Measurements from ENCODE around the gene WDR5B. TPM values are rescaled to one million over a fixed set of nuclear protein-coding genes. Genes with fewer than 3 reads are reported as not detected.
"Not testable (repeated sequence)": the region's sequence is repeated elsewhere in the genome, so short reads cannot be mapped to it uniquely, and the experiment has no call there.

Gene WDR5B
- total RNA-seq, 2 experiments from 2014 or later, result 4.5 to 5.1 TPM

- H3K36me3 Mint-ChIP-seq (ENCODE audit: low read depth), result peaks cover 37% of the 10 kb centered on the region
- ChIA-PET POLR2A (no interaction called here), CTCF (interaction anchor here (1.0 to 5.8 kb wide), 3 partner anchors 17 to 289 kb away, joined by 3 to 53 read pairs (median 3); partner anchors contain the start of gene PARP14)
- DNase-seq, result no peak
- H3K4me1 Mint-ChIP-seq (ENCODE audit: low read depth), result peaks cover 43% of the 10 kb centered on the region
- no peak overlapping the region for H3K27ac Mint-ChIP-seq
- no peaks in the 10 kb centered on the region for H3K27me3 Mint-ChIP-seq (ENCODE audit: low read depth)
- no peak overlapping the region for H3K4me3 Mint-ChIP-seq
- ATAC-seq, result no peak
- H3K9me3 Mint-ChIP-seq (ENCODE audit: insufficient read depth), result no peaks in the 10 kb centered on the region
These were observed 25.2 kb downstream of the WDR5B start for GRCh38 chr3:122390665-122391064.

- peaks cover 36% of the 10 kb centered on the region for H3K36me3 Mint-ChIP-seq (ENCODE audit: low read depth)
- DNase-seq, result no peak
- H3K4me3 Mint-ChIP-seq, result no peak overlapping the region
- ChIA-PET POLR2A (no interaction called here), CTCF (interaction anchor here (0.8 to 5.8 kb wide), 3 partner anchors 18 to 843 kb away, joined by 3 to 53 read pairs (median 3); partner anchors contain the start of gene PARP14)
- H3K9me3 Mint-ChIP-seq (ENCODE audit: insufficient read depth), result no peaks in the 10 kb centered on the region
- no peaks in the 10 kb centered on the region for H3K27me3 Mint-ChIP-seq (ENCODE audit: low read depth)
- ATAC-seq, result no peak
- H3K27ac Mint-ChIP-seq, result no peak overlapping the region
- H3K4me1 Mint-ChIP-seq (ENCODE audit: low read depth), result peaks cover 39% of the 10 kb centered on the region
These were observed 26.0 kb downstream of the WDR5B start for GRCh38 chr3:122389892-122390291.

GRCh38 chr3:122389197-122389596 is 26.7 kb downstream of the WDR5B start:
- peaks cover 32% of the 10 kb centered on the region for H3K36me3 Mint-ChIP-seq (ENCODE audit: low read depth)

GRCh38 chr3:122387709-122388108 is 28.2 kb downstream of the WDR5B start:
- DNase-seq (no peak), ATAC-seq (no peak)
- Mint-ChIP-seq H3K4me3 (no peak overlapping the region), H3K4me1 (ENCODE audit: low read depth) (peaks cover 33% of the 10 kb centered on the region), H3K9me3 (ENCODE audit: insufficient read depth) (no peaks in the 10 kb centered on the region), H3K27me3 (ENCODE audit: low read depth) (no peaks in the 10 kb centered on the region), H3K27ac (no peak overlapping the region), H3K36me3 (ENCODE audit: low read depth) (peaks cover 25% of the 10 kb centered on the region)
- ChIA-PET CTCF (no interaction called here), POLR2A (no interaction called here)

More at GRCh38 chr3:122389197-122389596, 26.7 kb downstream of the WDR5B start:
- no peak overlapping the region for H3K4me3 Mint-ChIP-seq
- no peak overlapping the region for H3K27ac Mint-ChIP-seq
- CTCF ChIA-PET, result interaction anchor here (0.7 to 5.8 kb wide), 8 partner anchors 13 to 843 kb away, joined by 3 to 53 read pairs (median 3); partner anchors contain the start of gene PARP14
- H3K9me3 Mint-ChIP-seq (ENCODE audit: insufficient read depth), result no peaks in the 10 kb centered on the region
- ATAC-seq (no peak), DNase-seq (no peak)
- H3K27me3 Mint-ChIP-seq (ENCODE audit: low read depth), result no peaks in the 10 kb centered on the region
- POLR2A ChIA-PET, result no interaction called here
- peaks cover 36% of the 10 kb centered on the region for H3K4me1 Mint-ChIP-seq (ENCODE audit: low read depth)

GRCh38 chr3:122383771-122384697 is 31.8 kb downstream of the WDR5B start, which contains the start of gene FAM162A:
Gene FAM162A (plus strand): TSS chr3:122384182. CDS start chr3:122384266, 84 bp downstream.
- H3K9me3 Mint-ChIP-seq (ENCODE audit: insufficient read depth), result no peaks in the 10 kb centered on the region
- POLR2A ChIA-PET, result interaction anchor here (0.9 to 3.7 kb wide), 10 partner anchors 9 to 838 kb away, joined by 3 to 33 read pairs (median 4); partner anchors contain the start of genes PARP14, POLQ and WDR5B
- ATAC-seq (peak; percentile 98), DNase-seq (peak; percentile 96)
- H3K27me3 Mint-ChIP-seq (ENCODE audit: low read depth), result no peaks in the 10 kb centered on the region
- peak within 1 kb of the TSS; percentile 91 for H3K27ac Mint-ChIP-seq
- CTCF ChIA-PET, result interaction anchor here (0.6 to 4.6 kb wide), 40 partner anchors 9 to 838 kb away, joined by 3 to 50 read pairs (median 4); partner anchors contain the start of genes DTX3L, PARP14, PARP9 and POLQ
- peaks cover 25% of the 10 kb centered on the region for H3K36me3 Mint-ChIP-seq (ENCODE audit: low read depth)
- H3K4me3 Mint-ChIP-seq, result peak within 1 kb of the TSS; percentile 90
- H3K4me1 Mint-ChIP-seq (ENCODE audit: low read depth), result peaks cover 58% of the 10 kb centered on the region

GRCh38 chr3:122382888-122383666 is 32.8 kb downstream of the WDR5B start, which contains the start of gene MIX23:
Gene MIX23 (minus strand): TSS chr3:122383231. CDS start chr3:122383224, 7 bp downstream.
- peaks cover 61% of the 10 kb centered on the region for H3K4me1 Mint-ChIP-seq (ENCODE audit: low read depth)
- CTCF ChIA-PET, result interaction anchor here (0.9 to 4.6 kb wide), 6 partner anchors 10 to 181 kb away, joined by 3 to 50 read pairs (median 4); partner anchors contain the start of genes DTX3L, PARP9 and WDR5B
- POLR2A ChIA-PET, result interaction anchor here (0.6 to 3.7 kb wide), 6 partner anchors 11 to 837 kb away, joined by 3 to 33 read pairs (median 4); partner anchors contain the start of genes POLQ and WDR5B
- no peaks in the 10 kb centered on the region for H3K9me3 Mint-ChIP-seq (ENCODE audit: insufficient read depth)
- ATAC-seq (peak; percentile 59), DNase-seq (peak; percentile 90)
- H3K27me3 Mint-ChIP-seq (ENCODE audit: low read depth), result no peaks in the 10 kb centered on the region
- peaks cover 24% of the 10 kb centered on the region for H3K36me3 Mint-ChIP-seq (ENCODE audit: low read depth)
- peak within 1 kb of the TSS; percentile 91 for H3K27ac Mint-ChIP-seq
- peak within 1 kb of the TSS; percentile 90 for H3K4me3 Mint-ChIP-seq

- no peak for ATAC-seq
- Mint-ChIP-seq H3K27me3 (ENCODE audit: low read depth) (no peaks in the 10 kb centered on the region), H3K4me1 (ENCODE audit: low read depth) (peaks cover 39% of the 10 kb centered on the region), H3K27ac (no peak overlapping the region), H3K4me3 (no peak overlapping the region), H3K9me3 (ENCODE audit: insufficient read depth) (no peaks in the 10 kb centered on the region), H3K36me3 (ENCODE audit: low read depth) (peaks cover 16% of the 10 kb centered on the region)
- DNase-seq, result no peak
- ChIA-PET CTCF (interaction anchor here (0.5 kb wide), 1 partner anchor 556 kb away, joined by 3 read pairs; no protein-coding TSS in a partner anchor), POLR2A (no interaction called here)
These were observed 37.9 kb downstream of the WDR5B start for GRCh38 chr3:122377975-122378374.

- Mint-ChIP-seq H3K27me3 (ENCODE audit: low read depth) (no peaks in the 10 kb centered on the region), H3K27ac (no peak overlapping the region), H3K4me1 (ENCODE audit: low read depth) (peaks cover 12% of the 10 kb centered on the region), H3K4me3 (no peak overlapping the region), H3K9me3 (ENCODE audit: insufficient read depth) (no peaks in the 10 kb centered on the region), H3K36me3 (ENCODE audit: low read depth) (peaks cover 22% of the 10 kb centered on the region)
- DNase-seq (no peak), ATAC-seq (no peak)
- CTCF ChIA-PET, result no interaction called here
- POLR2A ChIA-PET, result no interaction called here
These were observed 41.8 kb downstream of the WDR5B start for GRCh38 chr3:122374034-122374433.

GRCh38 chr3:122366379-122366749 is 49.5 kb downstream of the WDR5B start:
- ChIA-PET POLR2A (interaction anchor here (0.6 kb wide), 1 partner anchor 199 kb away, joined by 3 read pairs; no protein-coding TSS in a partner anchor), CTCF (interaction anchor here (0.9 to 1.3 kb wide), 4 partner anchors 18 to 70 kb away, joined by 3 read pairs; partner anchors contain the start of gene FAM162A)
- ATAC-seq (no peak), DNase-seq (no peak)
- no peak overlapping the region for H3K4me3 Mint-ChIP-seq
- H3K27me3 Mint-ChIP-seq (ENCODE audit: low read depth), result no peaks in the 10 kb centered on the region
- no peaks in the 10 kb centered on the region for H3K9me3 Mint-ChIP-seq (ENCODE audit: insufficient read depth)
- no peaks in the 10 kb centered on the region for H3K4me1 Mint-ChIP-seq (ENCODE audit: low read depth)
- peaks cover 27% of the 10 kb centered on the region for H3K36me3 Mint-ChIP-seq (ENCODE audit: low read depth)
- no peak overlapping the region for H3K27ac Mint-ChIP-seq

GRCh38 chr3:122365582-122366378 is 50.1 kb downstream of the WDR5B start:
- H3K27me3 Mint-ChIP-seq (ENCODE audit: low read depth); DNase-seq; H3K4me1 Mint-ChIP-seq (ENCODE audit: low read depth); H3K27ac Mint-ChIP-seq; POLR2A ChIA-PET; ATAC-seq; H3K9me3 Mint-ChIP-seq (ENCODE audit: insufficient read depth); H3K4me3 Mint-ChIP-seq: not testable (repeated sequence)
- CTCF ChIA-PET, result interaction anchor here (0.9 to 1.7 kb wide), 8 partner anchors 13 to 819 kb away, joined by 3 to 7 read pairs (median 4); partner anchors contain the start of gene FAM162A
- peaks cover 23% of the 10 kb centered on the region for H3K36me3 Mint-ChIP-seq (ENCODE audit: low read depth)

All from activated CD8-positive, alpha-beta T cell treated with anti-CD3 and anti-CD28 coated beads, Interleukin-2, amount 10 ng/mL, durations not matched to agents 7 days and 5 days (primary cell).